SK-N-MC (cell line): ENCODE data around the gene CEP83.

Source experiments
- EZH2 ChIP-seq: fragments of 200-600 bp; sonication (generic); IDR thresholded peaks from one replicate; pipeline ENCODE4 v1.6.1; 2017; ENCODE audit warnings: antibody characterized with exemption
- FOXP2 ChIP-seq: optimal IDR thresholded peaks from 2 replicates; pipeline ENCODE3; 2011; ENCODE audit warnings: mild to moderate bottlenecking, moderate library complexity; ENCODE audit not compliant: insufficient read depth; ENCODE audit errors: extremely low read length, control extremely low read depth
- POLR2AphosphoS5 ChIP-seq: IDR thresholded peaks from 2 replicates; pipeline ENCODE4 v1.6.1; 2012; ENCODE audit warnings: mild to moderate bottlenecking, low read depth, low read length, borderline replicate concordance

GRCh38 chr12:94261119-94261518 is 198.5 kb downstream of the CEP83 start:
- TF ChIP-seq EZH2 = no peak
- no peak for TF ChIP-seq POLR2AphosphoS5
- no peak for TF ChIP-seq FOXP2
